ENCODE data around the gene MN1.
A peak's percentile ranks its signal among the peaks of the same experiment; 100 is the strongest.

MN1 gene

DNA sequence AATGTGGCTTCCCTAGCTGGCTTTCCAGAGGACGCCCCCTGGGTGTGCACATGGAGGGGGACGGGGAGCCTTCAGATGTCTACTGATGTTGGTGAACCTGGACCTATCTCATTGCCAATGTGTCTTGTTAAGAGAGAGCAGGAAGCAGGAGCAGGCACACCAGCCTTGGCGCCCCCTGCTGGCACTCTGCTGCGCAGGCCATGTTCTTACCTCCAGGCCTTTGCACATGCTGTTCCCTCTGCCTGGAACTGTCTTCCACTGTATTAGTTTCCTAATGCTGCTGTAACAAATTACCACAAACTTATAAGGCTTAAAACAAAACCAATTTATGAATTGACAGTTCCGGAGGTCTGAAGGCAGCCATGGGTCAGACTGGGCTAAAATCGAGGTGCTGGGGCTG is 23.6 kb upstream of the MN1 start:
- DNase-seq (ENCODE audit: low spot score), result no peak

DNA sequence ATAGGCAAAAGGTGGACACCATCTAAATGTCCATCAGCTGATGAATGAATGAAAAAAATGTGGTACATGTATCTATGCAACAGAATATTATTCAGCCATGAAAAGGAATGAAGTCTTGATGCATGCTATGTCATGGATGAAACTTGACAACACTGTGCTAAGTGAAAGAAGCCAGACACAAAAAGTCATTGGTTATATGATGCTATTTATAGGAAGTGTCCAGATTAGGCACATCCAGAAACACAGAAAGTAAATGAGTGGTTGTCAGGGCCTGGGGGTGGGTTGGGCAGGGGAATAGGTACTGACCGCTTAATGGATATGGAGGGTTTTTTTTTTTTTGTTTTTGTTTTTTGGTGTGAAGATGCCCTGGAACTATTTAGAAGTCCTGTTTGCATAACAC is 21.7 kb upstream of the MN1 start:
- no peak for DNase-seq (ENCODE audit: low spot score)

DNA sequence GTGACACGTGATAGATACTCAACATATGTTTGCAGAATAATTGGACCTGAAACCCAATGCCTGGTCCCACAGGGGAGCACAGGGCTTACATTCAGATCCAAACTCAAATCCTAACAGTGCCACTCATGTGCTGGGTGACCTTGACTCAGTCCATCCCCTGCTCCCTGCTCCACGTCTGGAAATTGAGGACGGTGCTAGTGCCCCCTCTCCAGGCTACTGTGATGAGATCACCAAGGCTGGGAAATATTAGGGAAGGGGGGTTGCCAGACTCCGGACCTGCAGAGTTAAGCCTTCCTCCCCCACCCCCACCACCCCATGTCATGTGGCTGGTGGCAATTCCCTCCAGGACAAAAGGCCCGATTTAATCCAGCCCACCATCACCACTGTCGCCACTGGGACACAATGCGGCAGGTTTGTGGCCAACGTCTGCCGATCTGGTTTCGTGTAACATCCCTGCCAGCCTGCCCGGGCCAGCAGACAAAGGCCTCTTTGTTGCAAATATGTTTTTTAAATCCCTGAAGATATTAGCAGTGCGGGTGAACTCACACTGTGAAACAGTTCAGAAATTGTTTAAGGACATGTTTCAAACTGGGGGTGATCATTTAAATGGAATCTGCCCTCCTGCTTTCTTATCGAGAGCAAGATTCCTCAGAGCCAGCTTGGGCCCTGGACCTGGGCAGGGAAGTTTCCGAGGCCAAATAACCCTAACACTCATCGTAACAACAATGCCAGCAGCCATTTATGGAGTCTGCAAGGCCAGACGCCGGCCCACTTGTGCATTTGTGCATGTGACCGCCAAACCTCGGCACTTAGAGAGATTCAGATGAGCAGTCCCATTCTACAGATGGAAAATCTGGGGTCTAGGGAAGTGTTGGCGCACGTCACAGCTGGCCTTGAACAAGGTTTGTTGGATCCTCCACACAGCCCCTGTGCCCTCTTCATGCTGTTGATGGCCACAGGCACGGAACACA is 19.6 kb upstream of the MN1 start:
- DNase-seq (ENCODE audit: low spot score), result no peak

DNA sequence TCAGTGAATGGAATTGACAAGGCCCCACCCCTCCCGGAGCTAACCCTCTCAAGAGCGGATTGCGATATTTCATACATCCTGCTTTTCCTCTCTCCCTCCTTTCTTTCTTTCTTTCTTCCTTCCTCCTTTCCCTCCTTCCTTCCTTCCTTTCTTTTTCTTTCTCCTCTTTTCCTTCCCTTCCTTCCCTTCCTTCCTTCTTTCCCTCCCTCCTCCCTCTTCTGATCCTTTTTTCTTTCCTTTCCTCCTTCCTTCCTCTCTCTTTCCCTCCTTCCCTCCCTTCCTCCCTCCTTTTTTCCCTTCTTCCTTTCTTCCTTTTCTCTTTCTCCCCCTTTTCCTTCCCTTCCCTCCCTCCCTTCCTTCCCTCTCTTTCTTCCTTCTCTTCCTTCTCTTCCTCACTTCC is 15.0 kb upstream of the MN1 start:
- DNase-seq (ENCODE audit: low spot score), result no peak

DNA sequence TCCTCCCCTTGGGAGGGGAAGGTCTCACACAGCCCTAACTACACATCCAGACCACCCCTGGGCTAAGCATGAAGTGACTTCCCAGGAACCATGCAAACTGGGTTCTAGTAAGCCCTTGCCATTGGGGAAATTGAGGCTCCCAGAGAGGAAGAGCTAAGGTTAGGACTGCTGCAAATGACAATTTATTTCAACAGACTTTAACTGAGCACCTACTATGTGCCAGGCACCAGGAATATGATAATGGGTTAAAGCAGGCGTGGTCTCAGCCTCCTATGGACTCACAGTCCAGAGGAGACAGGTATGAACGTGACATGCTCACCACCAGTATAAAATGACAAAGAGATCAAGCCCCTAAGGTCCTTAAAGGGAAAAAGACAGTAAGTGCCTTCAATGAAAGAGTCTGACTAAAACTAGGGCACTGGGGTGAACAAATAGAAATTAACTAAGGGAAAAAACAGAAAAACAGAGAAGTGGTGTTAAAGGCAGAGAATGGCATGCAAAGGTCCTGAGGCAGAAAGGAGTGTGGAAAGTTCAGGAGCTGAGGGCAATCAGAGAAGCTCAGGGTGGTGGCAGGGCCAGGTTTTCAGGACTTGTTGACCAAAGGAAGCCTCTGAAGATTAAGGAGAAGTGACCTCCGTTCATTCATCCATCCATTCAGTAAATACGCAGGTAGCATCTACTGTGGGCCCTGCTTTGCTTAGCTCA is 14.4 kb upstream of the MN1 start:
- DNase-seq (ENCODE audit: low spot score), result no peak

DNA sequence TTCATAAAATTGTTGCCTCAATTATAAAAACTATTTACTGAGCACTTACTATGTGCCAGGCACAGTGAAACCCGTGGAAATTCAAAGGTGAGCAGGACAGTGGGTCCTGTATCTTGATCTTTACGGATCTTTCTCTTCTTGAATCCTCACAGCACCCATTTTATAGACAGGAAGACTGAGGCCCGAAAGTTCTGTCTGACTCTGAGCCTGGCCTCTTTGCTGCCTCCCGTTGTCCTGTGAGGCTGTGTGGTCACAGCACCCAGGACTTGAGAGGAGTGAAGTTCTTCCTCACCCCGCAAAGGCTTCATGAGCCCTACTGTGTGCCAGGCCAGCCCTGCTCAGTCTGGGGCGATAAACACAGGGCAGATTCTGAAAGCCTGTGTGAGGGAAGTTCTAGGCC is 13.4 kb upstream of the MN1 start:
- no peak for DNase-seq (ENCODE audit: low spot score)

DNA sequence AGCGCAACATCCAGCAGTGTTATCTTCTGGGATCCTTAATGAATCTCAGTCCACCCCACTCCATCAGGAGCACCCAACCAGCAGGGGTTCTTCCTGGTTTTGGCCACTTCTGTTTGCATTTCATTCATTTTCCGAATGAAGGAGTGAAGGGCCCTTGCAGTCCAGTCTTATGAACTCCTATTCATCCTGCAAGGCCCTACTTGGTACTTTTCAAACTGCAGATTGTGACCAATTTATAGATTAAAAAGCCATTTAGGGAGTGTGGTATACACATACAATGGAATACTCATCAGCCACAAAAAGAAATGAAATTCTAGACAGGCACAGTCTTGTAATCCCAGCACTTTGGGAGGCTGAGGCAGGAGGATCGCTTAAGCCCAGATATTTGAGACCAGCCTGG is 10.2 kb upstream of the MN1 start:
- no peak for DNase-seq (ENCODE audit: low spot score)

DNA sequence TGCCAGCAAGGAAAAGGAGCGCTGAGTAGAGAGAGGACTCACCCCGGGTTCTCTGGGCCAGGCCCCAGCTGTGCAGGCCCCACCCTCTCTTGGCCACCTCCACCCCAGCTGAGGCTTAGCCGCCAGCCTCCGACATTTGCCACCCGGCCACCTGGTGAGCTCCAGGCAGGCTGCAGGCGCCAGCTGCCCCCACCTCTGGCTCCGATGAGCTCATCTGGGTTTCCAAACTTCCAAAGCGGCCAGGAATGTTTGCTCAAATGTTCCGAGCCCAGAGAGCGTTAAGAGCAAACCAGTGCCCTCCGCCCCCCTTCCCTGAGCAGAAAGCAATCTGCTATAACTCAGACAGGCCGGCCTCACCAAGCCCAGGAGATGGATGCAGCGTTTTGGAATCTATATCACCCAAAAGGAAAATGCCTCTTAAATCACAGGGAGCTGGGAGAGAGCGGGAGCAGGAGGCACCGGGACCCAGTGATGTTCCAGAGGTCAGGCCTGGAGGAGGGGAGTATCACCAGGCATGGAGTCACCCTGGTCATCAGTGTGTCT is 9.1 kb upstream of the MN1 start:
- peak; percentile 86 for DNase-seq (ENCODE audit: low spot score)

DNA sequence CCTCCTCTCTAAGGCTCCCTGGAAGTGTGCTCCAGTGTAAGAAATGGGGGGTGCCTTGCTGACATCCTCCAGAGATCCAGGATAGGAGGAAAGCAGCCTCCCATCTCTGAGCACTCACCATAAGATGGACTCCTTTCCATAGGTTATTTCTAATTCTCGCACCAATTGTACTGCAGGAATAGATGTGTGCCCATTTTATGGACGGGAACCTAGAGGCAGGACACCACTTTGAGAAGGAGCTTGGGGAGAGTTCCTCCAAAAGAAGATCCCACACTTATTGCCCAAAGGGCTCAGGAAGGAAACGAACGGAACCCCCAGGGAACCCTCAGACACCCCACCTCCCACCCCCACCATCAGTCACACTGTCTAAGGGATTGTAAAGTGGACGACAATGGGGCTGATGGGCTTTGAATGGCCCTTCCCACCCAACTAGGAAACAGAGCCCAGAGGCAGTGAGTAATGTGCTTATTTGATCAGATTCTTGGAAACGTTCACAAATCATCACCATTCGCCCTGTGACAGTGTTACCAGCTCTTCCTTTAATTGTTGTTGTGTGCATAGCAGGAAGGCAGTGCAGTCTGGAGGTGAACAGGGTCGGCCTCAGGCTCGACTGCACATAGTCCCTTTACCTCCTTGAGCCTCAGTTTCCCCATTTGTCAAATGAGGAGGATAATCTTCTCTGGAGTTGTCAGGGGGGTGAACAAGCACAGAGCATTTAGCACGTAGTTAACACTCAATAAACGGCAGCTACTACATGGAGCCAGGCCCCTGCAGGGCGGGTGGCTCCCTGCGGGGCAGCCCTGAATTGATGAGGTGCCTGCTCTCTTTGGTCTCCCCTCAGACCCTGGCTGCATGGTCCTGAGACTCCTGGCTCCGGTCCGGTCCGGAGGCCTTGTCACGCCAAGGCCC is 8.4 kb upstream of the MN1 start:
- DNase-seq (ENCODE audit: low spot score), result no peak

DNA sequence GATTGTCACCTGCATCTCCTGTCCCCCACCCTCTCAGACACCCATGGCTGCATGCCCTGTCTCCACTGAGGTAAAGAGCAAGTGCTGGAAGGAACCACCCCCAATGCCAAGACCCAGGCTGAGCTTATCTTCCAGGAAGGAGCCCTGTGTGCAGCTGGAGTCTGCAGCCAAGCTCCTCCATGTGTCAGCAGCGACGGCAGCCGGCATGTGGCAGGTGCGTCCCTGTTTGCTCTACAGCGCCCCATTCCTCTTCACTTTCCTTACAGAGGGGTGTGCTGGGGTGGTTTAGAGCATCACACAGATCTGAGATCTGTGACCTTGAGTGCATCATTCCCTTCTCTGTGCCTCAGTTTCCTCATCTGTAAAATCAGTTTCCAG is 7.7 kb upstream of the MN1 start:
- DNase-seq (ENCODE audit: low spot score), result no peak

DNA sequence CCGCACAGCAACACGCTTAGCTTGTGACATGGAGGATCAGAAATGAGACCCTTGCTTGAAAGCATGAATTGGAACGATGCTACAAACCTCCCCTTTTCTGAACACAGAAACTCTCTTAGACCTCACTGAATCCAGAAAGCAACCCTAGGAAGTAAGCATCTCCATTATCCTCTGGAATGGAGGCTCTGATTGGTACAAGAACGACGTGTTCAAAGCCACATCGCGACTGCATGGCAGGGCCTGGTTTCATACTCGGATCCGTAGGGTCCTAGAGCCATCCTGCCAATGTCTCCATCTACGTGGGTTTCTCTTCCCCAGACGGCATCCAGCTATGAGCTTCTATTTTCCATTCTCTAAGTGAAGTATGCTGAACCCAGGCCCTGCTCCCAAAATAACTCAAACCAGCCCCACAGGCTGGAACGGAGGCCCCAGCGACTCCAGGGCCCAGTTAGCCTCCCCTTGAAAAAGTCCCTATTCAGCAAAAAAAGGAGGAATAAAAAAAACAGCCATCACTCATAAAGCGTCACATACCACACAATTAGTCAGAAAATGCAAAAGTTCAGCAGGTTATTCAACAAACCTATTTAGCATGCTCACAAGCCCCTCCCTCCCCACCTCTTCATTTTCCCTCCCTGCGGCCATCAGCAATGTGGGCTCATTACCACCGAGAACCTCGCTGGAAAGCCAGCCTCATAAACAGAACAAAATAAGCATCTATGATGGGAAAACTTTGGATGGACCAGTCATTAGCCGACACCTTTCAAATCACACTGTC is 7.1 kb upstream of the MN1 start:
- DNase-seq (ENCODE audit: low spot score), result no peak

DNA sequence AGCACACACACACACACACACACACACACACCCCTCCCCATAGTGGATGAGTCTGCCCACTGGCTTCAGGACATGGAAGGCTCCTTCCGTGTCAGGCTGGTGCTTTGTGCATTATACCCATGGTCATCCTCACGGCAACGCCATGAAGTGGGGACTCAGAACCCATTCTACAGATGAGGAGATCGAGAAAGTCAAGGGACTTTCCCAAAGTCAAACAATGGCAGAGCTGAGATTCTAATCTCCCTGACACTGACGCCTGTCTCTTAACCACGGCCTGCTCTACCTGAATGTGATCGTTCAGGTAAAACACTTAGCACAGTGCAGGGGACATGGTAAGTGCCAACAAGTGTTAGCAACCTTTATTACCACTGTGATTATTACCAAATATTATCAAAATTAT is 4.3 kb upstream of the MN1 start:
- no peak for DNase-seq (ENCODE audit: low spot score)

DNA sequence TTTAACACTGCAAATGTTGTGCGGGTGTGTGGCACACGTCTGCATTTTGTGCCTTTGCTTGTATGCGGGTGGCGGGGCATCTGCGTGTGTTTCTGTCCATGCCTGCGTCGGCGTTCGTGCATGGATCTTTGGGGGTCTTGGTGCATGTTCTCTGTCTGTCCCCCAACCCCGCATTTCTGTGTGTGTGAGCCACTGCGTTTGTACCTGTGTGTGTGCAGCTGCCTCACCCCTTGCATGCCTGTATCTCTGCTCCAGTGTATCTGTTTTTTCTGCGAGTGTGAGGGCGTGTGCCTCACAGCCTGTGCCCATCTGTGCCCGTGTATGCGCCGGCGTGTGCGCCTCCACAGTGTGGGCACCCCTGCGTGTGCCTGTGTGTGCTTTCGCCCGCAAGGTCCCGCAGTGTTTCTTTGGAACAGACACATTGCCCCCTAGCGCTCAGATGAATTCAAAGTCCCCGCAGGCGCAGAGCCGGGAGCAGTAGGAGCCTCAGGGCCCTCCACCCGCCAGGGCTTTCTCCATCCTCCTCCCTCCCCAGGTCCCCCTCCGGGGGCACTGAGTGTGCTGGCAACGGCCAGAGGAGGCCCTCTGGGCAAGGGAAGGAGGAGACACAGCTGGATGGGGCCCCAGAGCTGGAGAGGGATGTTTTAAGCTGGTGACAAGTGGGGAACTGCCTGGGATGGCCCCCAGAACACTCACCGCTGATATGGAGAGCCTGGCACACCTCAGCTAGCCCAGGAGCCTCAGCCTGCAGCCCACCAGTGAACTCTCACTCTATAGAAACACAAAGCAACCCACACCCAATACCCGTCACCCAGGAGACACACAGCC is 3.1 kb upstream of the MN1 start:
- peak; percentile 87 for DNase-seq (ENCODE audit: low spot score)

DNA sequence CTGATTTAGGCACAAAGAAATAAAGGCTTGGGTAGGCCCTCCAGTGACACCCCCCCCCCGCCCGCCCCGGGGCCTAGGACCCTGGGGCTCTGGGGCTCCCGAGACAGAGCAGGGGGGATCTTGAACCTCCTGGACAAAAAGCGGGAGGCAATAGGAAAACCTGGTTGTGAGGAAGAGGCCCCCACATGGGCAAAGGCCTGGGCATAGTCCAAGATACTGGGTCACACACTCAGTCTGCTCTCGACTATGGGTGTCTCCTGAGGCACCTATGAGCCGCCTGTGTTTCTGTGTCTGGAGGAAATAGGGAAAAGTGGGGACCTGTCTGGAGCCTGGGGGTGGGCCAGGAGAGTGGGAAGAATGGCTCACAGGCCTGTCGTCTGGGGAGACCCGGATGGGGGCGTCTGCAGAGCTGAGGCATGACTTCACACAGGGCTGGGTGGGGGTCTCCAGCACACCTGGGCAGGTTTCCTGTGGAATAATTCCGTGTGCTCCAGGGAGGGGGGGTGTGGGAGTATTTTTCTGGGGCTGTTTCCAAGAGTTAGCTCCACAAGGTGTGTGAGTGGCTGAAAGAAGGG is 2.4 kb upstream of the MN1 start:
- DNase-seq (ENCODE audit: low spot score), result no peak

DNA sequence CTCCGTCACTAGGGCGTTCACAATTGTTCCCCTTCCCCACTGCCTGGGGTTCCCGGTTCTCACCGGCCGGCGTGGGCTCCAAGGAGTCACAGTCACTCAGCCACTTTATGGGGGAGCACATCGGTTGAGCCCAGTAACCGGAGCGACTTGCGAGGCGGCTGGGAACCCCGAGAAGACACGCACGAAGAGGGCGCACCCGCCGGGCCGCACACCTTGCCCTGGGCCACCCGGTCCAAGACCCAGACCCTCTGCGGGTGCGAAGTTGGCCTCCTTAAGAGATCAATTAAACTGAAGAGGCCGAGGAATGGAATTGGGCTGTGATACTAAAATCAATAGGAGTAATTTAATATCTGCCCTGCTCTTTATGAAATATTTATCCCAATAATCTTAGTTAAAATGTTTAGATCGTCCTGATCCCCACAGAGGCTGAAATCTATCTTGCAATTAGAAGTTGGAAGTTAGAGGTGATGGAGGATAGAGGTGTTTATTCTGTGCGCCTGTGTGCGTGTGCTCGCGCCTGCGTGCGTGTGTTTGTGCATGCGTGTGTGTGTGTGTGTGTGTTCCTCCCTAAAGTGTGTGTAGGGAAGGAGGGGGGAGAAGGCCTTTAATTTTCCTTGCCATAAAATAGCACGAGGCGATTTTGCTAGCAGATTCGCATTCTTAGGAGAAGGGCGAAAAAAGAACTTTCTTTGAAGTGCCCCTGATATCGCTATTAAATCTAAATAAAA is 954 bp upstream of the MN1 start:
- DNase-seq (ENCODE audit: low spot score), result no peak

DNA sequence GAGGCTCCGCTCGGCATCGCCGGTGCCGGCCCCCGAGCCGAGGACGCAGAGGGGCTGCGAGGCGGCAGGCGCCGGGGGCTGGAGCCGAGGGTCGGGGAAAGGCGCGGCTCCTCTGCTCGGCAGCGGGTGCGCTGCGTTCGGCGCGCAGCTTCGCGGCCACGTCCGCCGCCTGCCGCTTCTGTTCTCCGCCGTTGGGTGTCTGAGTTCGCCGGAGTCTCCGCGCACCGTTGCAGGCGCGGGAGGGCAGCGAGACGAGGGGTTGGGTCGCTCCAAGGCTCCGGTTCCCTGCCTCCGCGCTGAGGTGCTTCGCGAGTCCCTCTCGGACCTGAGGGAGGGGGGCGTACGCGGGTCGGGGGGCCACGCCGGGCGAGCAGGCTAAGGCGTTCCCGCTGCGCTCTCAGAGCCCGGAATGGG is 347 bp downstream of the MN1 start:
- DNase-seq (ENCODE audit: low spot score), result peak; percentile 64

DNA sequence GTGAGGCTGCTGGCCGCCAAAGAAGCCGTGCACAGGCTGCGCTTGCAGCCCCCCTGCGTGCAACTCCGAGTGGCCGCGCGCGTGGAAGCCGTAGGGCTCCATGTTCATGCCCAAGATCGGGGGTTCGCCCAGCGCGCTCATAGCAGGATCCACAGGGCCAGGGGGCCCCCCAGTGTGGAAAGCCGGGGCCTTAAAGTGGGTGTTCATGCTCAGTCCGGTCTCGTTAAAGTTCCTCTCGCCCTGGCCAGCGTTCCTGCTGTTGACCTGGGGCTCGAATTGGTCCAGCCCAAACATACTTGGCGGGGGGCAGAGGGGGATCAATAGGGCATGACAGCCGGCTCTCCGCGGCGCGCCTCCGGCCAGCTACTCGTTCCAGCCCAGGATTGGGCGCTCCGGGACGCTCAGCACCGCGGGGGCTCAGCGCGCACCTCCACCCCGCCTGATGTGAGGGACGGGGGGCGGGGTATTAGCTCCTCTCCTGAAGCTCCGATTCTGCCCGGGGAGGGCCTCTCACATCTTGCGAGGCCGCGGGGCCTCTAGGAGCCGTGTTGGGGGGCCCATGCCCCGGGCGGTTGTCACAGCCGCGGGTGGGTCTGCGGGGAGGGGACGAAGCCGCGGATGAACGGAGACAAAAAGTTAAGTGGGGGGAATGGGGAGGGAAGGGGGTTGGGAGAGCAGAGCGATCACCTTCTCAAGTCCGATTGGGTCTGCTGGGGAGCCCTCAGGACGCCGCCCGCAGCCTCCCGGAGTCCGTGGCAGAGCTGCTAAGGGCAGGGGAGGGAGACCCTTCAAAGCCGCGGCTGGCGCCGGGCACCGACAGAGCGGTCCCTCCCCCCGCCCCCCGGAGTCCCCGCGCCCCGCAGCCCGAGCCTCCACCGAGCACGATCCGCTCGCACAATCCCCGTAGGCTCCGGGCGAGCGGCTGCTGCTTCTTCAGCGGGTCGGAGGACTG is 1.0 kb downstream of the MN1 start:
- peak; percentile 69 for DNase-seq (ENCODE audit: low spot score)

DNA sequence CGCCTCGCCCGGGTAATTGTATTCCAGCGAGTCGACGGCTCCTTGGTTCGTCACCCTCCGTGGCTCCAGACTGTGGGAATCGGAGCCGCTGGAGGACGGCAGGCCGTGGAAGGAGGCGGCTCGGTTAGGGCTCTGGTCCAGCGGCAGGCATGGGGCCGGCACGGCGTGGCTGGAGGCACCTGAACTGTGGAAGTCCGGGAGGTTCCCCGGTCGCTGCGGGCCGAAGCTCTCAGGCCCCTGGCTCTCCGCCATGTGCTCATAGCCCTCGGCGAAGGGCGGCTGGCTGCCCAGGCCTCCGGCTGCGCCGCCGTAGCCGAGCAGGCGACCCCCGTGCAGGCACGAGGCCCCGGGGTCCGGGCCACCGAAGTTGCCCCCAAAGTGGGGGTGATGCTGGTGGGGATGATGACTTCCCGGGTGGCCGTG is 1.7 kb downstream of the MN1 start:
- DNase-seq (ENCODE audit: low spot score), result peak; percentile 47

All from AG20443 (cell line).